Cardiac muscle cell (in vitro differentiated cells and primary cell): ENCODE data around the gene ETV7. TPM values are rescaled to one million over a fixed set of nuclear protein-coding genes. Genes with fewer than 3 reads are reported as not detected.

Experiments
- DNase-seq, 2 donors: peaks; one replicate each; pipeline versions ENCODE4 v3.0.0 to v3.0.0-alpha.2; 2010 to 2017; ENCODE audit warnings: low read depth in 1 of 2, low spot score in 1 of 2
- H3K27ac ChIP-seq: fragments of 200-600 bp; sonication (generic); 2 replicates; pipeline ENCODE4 v1.5.1; 2016
- H3K27me3 ChIP-seq: fragments of 200-600 bp; sonication (generic); 2 replicates; pipeline ENCODE4 v1.6.0; 2016; ENCODE audit warnings: control low read depth
- H3K36me3 ChIP-seq: fragments of 200-600 bp; sonication (generic); 2 replicates; pipeline ENCODE4 v1.5.1; 2016; ENCODE audit warnings: control low read depth
- H3K4me1 ChIP-seq: fragments of 200-600 bp; sonication (generic); 2 replicates; pipeline ENCODE4 v1.8.1; 2017; ENCODE audit warnings: low read depth, mild to moderate bottlenecking, mixed run types
- H3K4me3 ChIP-seq: fragments of 200-600 bp; sonication (generic); 2 replicates; pipeline ENCODE4 v1.5.1; 2016; ENCODE audit warnings: mild to moderate bottlenecking
- H3K9me3 ChIP-seq: fragments of 200-600 bp; sonication (generic); 2 replicates; pipeline ENCODE4 v1.5.1; 2017; ENCODE audit warnings: low read depth, mild to moderate bottlenecking, control low read depth
- CTCF ChIP-seq: IDR thresholded peaks from 2 replicates; pipeline ENCODE4 v1.5.1; 2012; ENCODE audit warnings: low read depth, mild to moderate bottlenecking, low read length
- polyA plus RNA-seq: library from polyadenylated mRNA; unstranded; fragments of >200 nt; fragmentation: Nextera tagmentation; extraction: Ambion mirVana; gene quantifications from 2 replicates; pipeline ENCODE4 v1.2.1, GENCODE V29; 2016
- total RNA-seq: library from RNA; depleted of rRNA; stranded (reverse); fragments of >200 nt; gene quantifications from 2 replicates; pipeline ENCODE4 v1.2.3, GENCODE V29; 2016

ETV7 gene
- total and polyA plus RNA-seq, 2 experiments from 2014 or later: 0.28 TPM; not detected in 1

GRCh38 chr6:36362551-36363370, 24.7 kb downstream of the ETV7 start:
- H3K4me3 ChIP-seq: no peak overlapping the region
- peaks cover 8% of the 10 kb centered on the region for H3K4me1 ChIP-seq
- no peaks in the 10 kb centered on the region for H3K27me3 ChIP-seq
- no peaks in the 10 kb centered on the region for H3K9me3 ChIP-seq
- no peak for DNase-seq
- TF ChIP-seq CTCF: no peak
- no peaks in the 10 kb centered on the region for H3K36me3 ChIP-seq
- no peak overlapping the region for H3K27ac ChIP-seq

- no peaks in the 10 kb centered on the region for H3K36me3 ChIP-seq
- H3K27me3 ChIP-seq: no peaks in the 10 kb centered on the region
- H3K9me3 ChIP-seq: no peaks in the 10 kb centered on the region
- peaks cover 8% of the 10 kb centered on the region for H3K4me1 ChIP-seq
- H3K27ac ChIP-seq: no peak overlapping the region
- DNase-seq: no peak
- no peak overlapping the region for H3K4me3 ChIP-seq
- TF ChIP-seq CTCF: no peak
These were observed 26.4 kb downstream of the ETV7 start for GRCh38 chr6:36361071-36361470.

GRCh38 chr6:36360241-36361054, 27.0 kb downstream of the ETV7 start:
- TF ChIP-seq CTCF: peak; percentile 77
- Histone ChIP-seq H3K36me3 (no peaks in the 10 kb centered on the region), H3K27ac (no peak overlapping the region), H3K4me3 (no peak overlapping the region), H3K27me3 (no peaks in the 10 kb centered on the region), H3K4me1 (peaks cover 8% of the 10 kb centered on the region), H3K9me3 (no peaks in the 10 kb centered on the region)
- DNase-seq: peak; percentile 92 to 93

- no peak for TF ChIP-seq CTCF
- H3K4me3 ChIP-seq: no peak overlapping the region
- peak overlapping the region; percentile 65 for H3K27ac ChIP-seq
- H3K36me3 ChIP-seq: no peaks in the 10 kb centered on the region
- peaks cover 8% of the 10 kb centered on the region for H3K4me1 ChIP-seq
- peak in 1 of 2 donors; percentile 94 for DNase-seq
- H3K9me3 ChIP-seq: no peaks in the 10 kb centered on the region
- H3K27me3 ChIP-seq: no peaks in the 10 kb centered on the region
These were observed 29.1 kb downstream of the ETV7 start for GRCh38 chr6:36358226-36358915.

- no peak for DNase-seq
- H3K9me3 ChIP-seq: no peaks in the 10 kb centered on the region
- no peaks in the 10 kb centered on the region for H3K27me3 ChIP-seq
- no peak for TF ChIP-seq CTCF
- H3K36me3 ChIP-seq: no peaks in the 10 kb centered on the region
- H3K4me1 ChIP-seq: peaks cover 8% of the 10 kb centered on the region
- no peak overlapping the region for H3K27ac ChIP-seq
- no peak overlapping the region for H3K4me3 ChIP-seq
These were observed 29.6 kb downstream of the ETV7 start for GRCh38 chr6:36357872-36358225.
